ENCODE measurements around the gene USP15. TPM values are rescaled to one million over a fixed set of nuclear protein-coding genes. Genes with fewer than 3 reads are reported as not detected.

USP15 gene
- total and polyA plus RNA-seq, 2 experiments from 2014 or later, result 20.6 to 42.4 TPM

DNA sequence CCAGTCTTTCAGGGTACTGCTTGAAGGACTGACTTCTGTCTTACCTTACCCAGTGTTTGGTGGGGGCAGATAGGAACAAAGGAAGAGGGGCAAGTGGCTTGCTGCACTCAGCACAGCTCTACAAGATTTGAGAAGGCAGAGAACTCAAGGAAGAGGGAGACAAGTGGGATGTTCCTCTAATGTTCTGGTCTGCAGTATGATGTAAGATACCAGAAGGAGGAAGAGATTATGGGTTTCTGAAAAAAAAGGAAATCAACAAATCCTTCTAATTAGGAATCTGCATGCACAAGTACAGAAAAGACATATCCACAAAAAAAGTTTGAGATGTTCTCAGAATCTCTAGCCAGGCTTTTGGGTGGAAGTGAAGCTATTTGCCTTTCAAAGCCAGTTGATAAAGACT lies 37.1 kb downstream of the USP15 start:
- no peaks in the 10 kb centered on the region for H3K27me3 ChIP-seq
- H3K9me2 ChIP-seq (replicated peaks; ENCODE audit: insufficient read depth), result no peaks in the 10 kb centered on the region
- H2AFZ ChIP-seq, result no peak overlapping the region
- no peaks in the 10 kb centered on the region for H3K36me3 ChIP-seq (replicated peaks; ENCODE audit: insufficient read depth, low read depth)
- no peak overlapping the region for H3K4me3 ChIP-seq
- TF ChIP-seq EZH2 (IDR thresholded peaks at IDR 0.05; ENCODE audit: borderline replicate concordance) (no peak), EZH2phosphoT487 (IDR thresholded peaks at IDR 0.05; ENCODE audit: low read depth, severe bottlenecking, unreplicated experiment) (no peak)
- TF ChIP-seq, protein P1, sequence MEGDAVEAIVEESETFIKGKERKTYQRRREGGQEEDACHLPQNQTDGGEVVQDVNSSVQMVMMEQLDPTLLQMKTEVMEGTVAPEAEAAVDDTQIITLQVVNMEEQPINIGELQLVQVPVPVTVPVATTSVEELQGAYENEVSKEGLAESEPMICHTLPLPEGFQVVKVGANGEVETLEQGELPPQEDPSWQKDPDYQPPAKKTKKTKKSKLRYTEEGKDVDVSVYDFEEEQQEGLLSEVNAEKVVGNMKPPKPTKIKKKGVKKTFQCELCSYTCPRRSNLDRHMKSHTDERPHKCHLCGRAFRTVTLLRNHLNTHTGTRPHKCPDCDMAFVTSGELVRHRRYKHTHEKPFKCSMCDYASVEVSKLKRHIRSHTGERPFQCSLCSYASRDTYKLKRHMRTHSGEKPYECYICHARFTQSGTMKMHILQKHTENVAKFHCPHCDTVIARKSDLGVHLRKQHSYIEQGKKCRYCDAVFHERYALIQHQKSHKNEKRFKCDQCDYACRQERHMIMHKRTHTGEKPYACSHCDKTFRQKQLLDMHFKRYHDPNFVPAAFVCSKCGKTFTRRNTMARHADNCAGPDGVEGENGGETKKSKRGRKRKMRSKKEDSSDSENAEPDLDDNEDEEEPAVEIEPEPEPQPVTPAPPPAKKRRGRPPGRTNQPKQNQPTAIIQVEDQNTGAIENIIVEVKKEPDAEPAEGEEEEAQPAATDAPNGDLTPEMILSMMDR (IDR thresholded peaks at IDR 0.05; ENCODE audit: poor library complexity), result no peak
- no peak overlapping the region for H3K4me2 ChIP-seq
- peaks cover 60% of the 10 kb centered on the region for H3K79me2 ChIP-seq
- H3K9me3 ChIP-seq (ENCODE audit: low read depth), result no peaks in the 10 kb centered on the region
- DNase-seq (ENCODE audit: low spot score), result no peak
- peaks cover 12% of the 10 kb centered on the region for H4K20me1 ChIP-seq (ENCODE audit: insufficient read depth, poor library complexity, severe bottlenecking)
- H3K4me1 ChIP-seq (ENCODE audit: insufficient read depth), result no peaks in the 10 kb centered on the region
- H3K27ac ChIP-seq, result no peak overlapping the region

- no peak for DNase-seq (ENCODE audit: low spot score)
- no peak overlapping the region for H3K4me2 ChIP-seq
- H4K20me1 ChIP-seq (ENCODE audit: insufficient read depth, poor library complexity, severe bottlenecking), result no peaks in the 10 kb centered on the region
- WGBS (ENCODE audit: low lambda C conversion rate, missing lambda C conversion rate), result 95% methylated on average over 3 of the region's 3 CpGs
- H3K4me1 ChIP-seq (ENCODE audit: insufficient read depth), result no peaks in the 10 kb centered on the region
- H3K79me2 ChIP-seq, result peaks cover 45% of the 10 kb centered on the region
- no peak overlapping the region for H3K27ac ChIP-seq
- H3K9me2 ChIP-seq (replicated peaks; ENCODE audit: insufficient read depth), result no peaks in the 10 kb centered on the region
- TF ChIP-seq EZH2phosphoT487 (IDR thresholded peaks at IDR 0.05; ENCODE audit: low read depth, severe bottlenecking, unreplicated experiment) (no peak), EZH2 (IDR thresholded peaks at IDR 0.05; ENCODE audit: borderline replicate concordance) (no peak)
- TF ChIP-seq, protein P1 (IDR thresholded peaks at IDR 0.05; ENCODE audit: poor library complexity), result no peak
- peaks cover 9% of the 10 kb centered on the region for H3K9me3 ChIP-seq (ENCODE audit: low read depth)
- H3K36me3 ChIP-seq (replicated peaks; ENCODE audit: insufficient read depth, low read depth), result no peaks in the 10 kb centered on the region
- no peak overlapping the region for H2AFZ ChIP-seq
- no peak overlapping the region for H3K4me3 ChIP-seq
- H3K27me3 ChIP-seq, result no peaks in the 10 kb centered on the region
Measured at GRCh38 chr12:62299617-62300016, 39.4 kb downstream of the USP15 start.

- no peaks in the 10 kb centered on the region for H3K9me2 ChIP-seq (replicated peaks; ENCODE audit: insufficient read depth)
- H4K20me1 ChIP-seq (ENCODE audit: insufficient read depth, poor library complexity, severe bottlenecking), result no peaks in the 10 kb centered on the region
- TF ChIP-seq EZH2 (IDR thresholded peaks at IDR 0.05; ENCODE audit: borderline replicate concordance), result no peak
- TF ChIP-seq, protein P1 (IDR thresholded peaks at IDR 0.05; ENCODE audit: poor library complexity), result no peak
- no peak for TF ChIP-seq EZH2phosphoT487 (IDR thresholded peaks at IDR 0.05; ENCODE audit: low read depth, severe bottlenecking, unreplicated experiment)
- H3K36me3 ChIP-seq (replicated peaks; ENCODE audit: insufficient read depth, low read depth), result no peaks in the 10 kb centered on the region
- peaks cover 14% of the 10 kb centered on the region for H3K9me3 ChIP-seq (ENCODE audit: low read depth)
- H3K4me3 ChIP-seq, result no peak overlapping the region
- H3K4me1 ChIP-seq (ENCODE audit: insufficient read depth), result no peaks in the 10 kb centered on the region
- no peaks in the 10 kb centered on the region for H3K27me3 ChIP-seq
- no peak overlapping the region for H2AFZ ChIP-seq
- H3K4me2 ChIP-seq, result no peak overlapping the region
- H3K79me2 ChIP-seq, result peaks cover 42% of the 10 kb centered on the region
- H3K27ac ChIP-seq, result no peak overlapping the region
- no peak for DNase-seq (ENCODE audit: low spot score)
- WGBS (ENCODE audit: low lambda C conversion rate, missing lambda C conversion rate), result 96% methylated on average over 6 of the region's 6 CpGs
Measured at GRCh38 chr12:62301080-62301798, 41.0 kb downstream of the USP15 start.
